Measurements from ENCODE around the gene KLHDC10. TPM values are rescaled to one million over a fixed set of nuclear protein-coding genes. Genes with fewer than 3 reads are reported as not detected.
"Not testable (repeated sequence)": the region's sequence is repeated elsewhere in the genome, so short reads cannot be mapped to it uniquely, and the experiment has no call there.

Gene KLHDC10
- total RNA-seq, 2 donors from 2014 or later: 19.7 to 20.8 TPM

GRCh38 chr7:130143986-130144311 lies 73.6 kb downstream of the KLHDC10 start:
- Mint-ChIP-seq H3K36me3 (peaks cover 6% of the 10 kb centered on the region), H3K27ac (no peak overlapping the region), H3K4me1 (ENCODE audit: low read depth in 2 of 2) (peaks cover 6 to 21% of the 10 kb centered on the region in 2 donors), H3K4me3 (no peak overlapping the region), H3K27me3 (peaks cover 0 to 14% of the 10 kb centered on the region in 2 donors), H3K9me3 (no peaks in the 10 kb centered on the region)
- ATAC-seq: no peak
- no peak for DNase-seq (ENCODE audit: low spot score)

DNA sequence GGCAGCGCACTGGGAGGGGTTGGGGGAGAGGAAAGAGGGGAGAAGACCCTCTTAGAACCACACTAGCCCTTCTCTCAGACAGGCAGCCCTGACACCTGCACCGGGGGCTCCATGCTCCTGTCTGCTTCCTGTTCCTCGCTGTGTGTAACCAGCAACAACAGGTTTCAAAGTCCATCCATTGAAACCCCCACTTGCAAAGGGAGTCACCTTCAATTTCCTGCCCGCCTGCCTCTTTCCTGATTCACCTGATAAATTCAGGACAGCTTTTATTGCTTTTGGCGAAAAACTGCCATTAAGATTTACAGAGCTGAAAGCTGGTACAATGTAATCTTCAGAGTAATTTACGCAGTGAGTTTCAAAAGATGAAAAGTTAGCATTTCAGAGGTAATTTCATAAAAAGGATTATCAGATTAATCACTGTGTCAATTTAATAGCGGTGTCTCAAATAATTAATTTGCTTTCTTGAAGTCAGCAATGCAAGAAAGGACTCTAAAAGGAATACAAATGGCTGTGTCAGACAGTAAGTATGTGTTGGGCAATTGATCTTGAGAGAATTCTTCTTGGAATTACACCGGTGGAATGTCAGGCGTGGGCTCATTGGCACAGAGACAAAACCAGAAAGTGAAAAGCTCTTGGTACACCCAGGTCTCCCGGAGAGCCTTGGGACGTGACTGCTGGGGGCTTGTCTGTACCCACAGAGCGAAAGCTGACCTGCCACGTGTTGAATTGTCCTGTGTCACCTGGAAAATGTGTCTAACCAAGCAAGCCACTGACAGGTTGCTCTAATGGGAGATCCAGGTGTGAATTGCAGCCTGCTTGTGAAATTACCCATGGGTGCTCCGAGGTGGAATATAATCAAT lies 74.2 kb downstream of the KLHDC10 start:
- ATAC-seq: no peak
- no peak overlapping the region for H3K27ac Mint-ChIP-seq
- H3K36me3 Mint-ChIP-seq: peaks cover under 1% of the 10 kb centered on the region
- peaks cover 6 to 21% of the 10 kb centered on the region in 2 donors for H3K4me1 Mint-ChIP-seq (ENCODE audit: low read depth in 2 of 2)
- H3K9me3 Mint-ChIP-seq: no peaks in the 10 kb centered on the region
- DNase-seq (ENCODE audit: low spot score): no peak
- H3K4me3 Mint-ChIP-seq: no peak overlapping the region
- peaks cover 0 to 14% of the 10 kb centered on the region in 2 donors for H3K27me3 Mint-ChIP-seq

GRCh38 chr7:130145424-130146100 lies 75.2 kb downstream of the KLHDC10 start:
- DNase-seq (ENCODE audit: low spot score): no peak
- peaks cover 6 to 24% of the 10 kb centered on the region in 2 donors for H3K4me1 Mint-ChIP-seq (ENCODE audit: low read depth in 2 of 2)
- ATAC-seq: peak; percentile 68 to 73
- H3K27ac Mint-ChIP-seq: no peak overlapping the region
- H3K9me3 Mint-ChIP-seq: no peaks in the 10 kb centered on the region
- no peaks in the 10 kb centered on the region for H3K36me3 Mint-ChIP-seq
- peaks cover 0 to 14% of the 10 kb centered on the region in 2 donors for H3K27me3 Mint-ChIP-seq
- peak overlapping the region; percentile 18 for H3K4me3 Mint-ChIP-seq

GRCh38 chr7:130146142-130146541 lies 75.8 kb downstream of the KLHDC10 start:
- H3K27ac Mint-ChIP-seq; H3K36me3 Mint-ChIP-seq; DNase-seq (ENCODE audit: low spot score); H3K9me3 Mint-ChIP-seq; ATAC-seq: not testable (repeated sequence)
- peaks cover 0 to 12% of the 10 kb centered on the region in 2 donors for H3K27me3 Mint-ChIP-seq
- H3K4me3 Mint-ChIP-seq: peak overlapping the region; percentile 18
- peaks cover 6 to 21% of the 10 kb centered on the region in 2 donors for H3K4me1 Mint-ChIP-seq (ENCODE audit: low read depth in 2 of 2)

DNA sequence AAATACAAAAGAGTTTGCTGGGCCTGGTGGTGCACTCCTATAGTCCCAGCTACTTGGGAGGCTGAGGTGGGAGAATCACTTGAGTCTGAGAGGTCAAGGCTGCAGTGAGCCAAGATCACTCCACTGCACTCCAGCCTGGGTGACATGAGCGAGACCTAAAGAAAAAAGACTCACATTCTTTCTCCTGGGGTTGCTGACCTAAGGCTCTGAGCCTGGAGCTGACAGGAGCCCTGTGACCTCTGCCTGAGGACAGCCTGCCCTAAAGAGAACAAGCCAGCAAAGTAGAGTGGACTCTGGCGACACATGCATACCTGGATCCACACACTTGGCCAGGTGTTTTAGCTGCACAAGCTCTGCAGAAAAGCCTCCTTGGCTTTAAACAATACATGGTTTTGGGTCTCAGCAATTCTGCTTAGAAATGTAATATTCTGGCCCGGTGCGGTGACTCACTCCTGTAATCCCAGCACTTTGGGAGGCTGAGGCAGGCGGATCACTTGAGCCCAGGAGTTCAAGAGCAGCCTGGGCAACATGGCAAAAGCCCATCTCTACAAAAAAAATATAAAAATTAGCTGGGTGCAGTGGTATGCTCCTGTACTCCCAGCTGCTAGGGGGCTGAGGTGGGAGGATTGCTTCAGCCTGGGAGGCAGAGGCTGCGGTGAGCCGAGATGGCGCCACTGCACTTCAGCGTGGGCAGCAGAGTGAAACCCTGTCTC lies 76.5 kb downstream of the KLHDC10 start:
- no peaks in the 10 kb centered on the region for H3K9me3 Mint-ChIP-seq
- DNase-seq (ENCODE audit: low spot score): no peak

DNA sequence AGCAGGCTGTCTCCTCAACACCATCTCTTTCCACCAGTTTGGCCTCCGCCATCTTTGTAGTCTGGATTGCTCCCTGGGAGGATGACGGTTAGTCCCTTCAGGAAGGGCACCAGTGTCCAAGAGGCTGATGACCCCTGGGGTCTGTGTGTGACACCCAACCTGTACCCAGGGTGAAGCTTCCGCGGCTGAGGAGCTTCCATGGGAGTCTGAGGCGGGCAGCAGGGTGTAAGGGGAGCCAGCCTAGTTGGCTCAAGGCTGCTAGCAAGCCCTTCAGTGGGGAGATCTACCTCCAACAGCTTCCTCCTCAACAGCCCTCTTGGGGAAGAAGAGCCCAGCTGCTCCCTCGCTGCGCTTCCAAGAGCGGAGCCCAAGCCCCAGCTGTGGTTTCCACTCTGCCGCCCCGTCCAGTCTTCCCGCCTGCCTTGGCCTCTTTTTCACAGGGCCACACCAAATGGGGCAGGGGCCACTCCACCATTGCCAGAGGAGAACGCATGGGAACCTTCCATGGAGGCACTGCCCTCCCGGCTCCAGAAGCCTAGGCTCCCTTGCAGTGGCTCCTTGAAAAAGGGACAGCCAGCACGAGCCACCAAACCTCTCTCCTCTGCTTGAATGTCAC lies 77.5 kb downstream of the KLHDC10 start:
- H3K4me3 Mint-ChIP-seq: no peak overlapping the region
- DNase-seq (ENCODE audit: low spot score) (no peak), ATAC-seq (no peak)
- peaks cover 6 to 18% of the 10 kb centered on the region in 2 donors for H3K4me1 Mint-ChIP-seq (ENCODE audit: low read depth in 2 of 2)
- H3K27ac Mint-ChIP-seq: no peak overlapping the region
- H3K36me3 Mint-ChIP-seq: no peaks in the 10 kb centered on the region
- H3K9me3 Mint-ChIP-seq: no peaks in the 10 kb centered on the region
- peaks cover 0 to 5% of the 10 kb centered on the region in 2 donors for H3K27me3 Mint-ChIP-seq

More for the DNA sequence above, 76.5 kb downstream of the KLHDC10 start:
- ATAC-seq: no peak
- Mint-ChIP-seq H3K27ac (no peak overlapping the region), H3K4me1 (ENCODE audit: low read depth in 2 of 2) (peaks cover 6 to 18% of the 10 kb centered on the region in 2 donors), H3K4me3 (no peak overlapping the region), H3K36me3 (no peaks in the 10 kb centered on the region), H3K27me3 (peaks cover 0 to 8% of the 10 kb centered on the region in 2 donors)

DNA sequence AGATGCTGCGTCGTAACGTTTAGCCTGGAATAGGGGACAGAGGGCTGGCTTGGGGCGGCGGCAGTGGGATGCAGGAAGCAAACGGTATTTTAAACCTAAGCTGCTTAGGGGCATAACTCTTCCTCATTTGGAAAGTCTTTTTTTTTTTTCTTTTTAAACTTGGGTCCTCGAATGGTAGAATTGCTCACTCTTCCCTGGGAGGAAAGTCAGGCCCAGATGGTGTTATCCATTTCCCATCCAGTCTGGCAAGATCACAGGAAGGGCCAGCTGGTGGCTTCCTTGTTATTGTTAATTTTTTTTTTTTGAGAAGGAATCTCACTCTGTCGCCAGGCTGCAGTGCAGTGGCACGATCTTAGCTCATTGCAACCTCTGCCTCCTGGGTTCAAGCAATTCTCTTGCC lies 78.2 kb downstream of the KLHDC10 start:
- DNase-seq (ENCODE audit: low spot score) (no peak), ATAC-seq (no peak)
- Mint-ChIP-seq H3K27me3 (peaks cover 0 to 5% of the 10 kb centered on the region in 2 donors), H3K27ac (no peak overlapping the region), H3K9me3 (no peaks in the 10 kb centered on the region), H3K36me3 (no peaks in the 10 kb centered on the region), H3K4me1 (ENCODE audit: low read depth in 2 of 2) (peaks cover 6 to 15% of the 10 kb centered on the region in 2 donors), H3K4me3 (no peak overlapping the region)

DNA sequence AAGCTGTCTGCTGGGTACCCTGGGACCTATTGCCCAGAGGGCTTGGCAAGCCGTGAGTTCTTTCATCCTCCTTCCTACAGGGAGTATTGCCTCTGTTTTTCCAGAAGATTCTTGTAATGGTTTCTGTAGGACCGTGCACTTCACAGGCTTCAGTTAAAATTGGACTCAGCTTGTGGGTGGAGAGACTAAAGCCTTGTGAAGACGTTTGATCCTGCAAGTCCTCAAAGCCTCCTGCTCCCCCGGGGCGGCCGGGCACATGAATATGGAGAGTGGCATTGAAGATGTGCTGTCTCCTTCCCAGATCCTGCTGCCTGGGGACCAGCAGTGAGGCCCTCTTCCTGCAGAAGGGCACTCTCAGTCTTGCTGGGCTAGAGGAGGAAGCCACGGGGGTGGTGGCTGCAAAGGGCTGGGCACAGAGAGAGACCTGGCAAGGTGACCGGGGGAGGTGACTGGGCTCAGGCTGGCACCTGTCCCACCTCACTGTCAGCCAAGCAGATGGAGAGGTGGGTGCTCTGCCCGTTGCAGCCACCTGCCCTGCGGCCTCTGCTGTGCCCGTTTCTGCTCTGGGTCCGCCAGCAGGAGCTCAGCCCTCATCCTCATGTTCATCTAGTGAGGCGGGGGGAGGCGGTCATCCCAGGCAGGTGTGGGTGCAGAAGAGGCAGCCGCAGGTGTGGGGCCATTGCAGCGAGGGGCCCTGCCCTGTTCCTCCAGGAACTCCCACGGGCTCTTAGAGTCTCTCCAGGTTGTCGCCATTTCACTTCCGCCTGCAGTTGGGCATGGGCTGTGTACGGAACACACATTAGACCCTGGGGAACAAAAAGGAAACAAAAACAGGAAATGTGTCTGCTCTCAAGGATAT lies 79.2 kb downstream of the KLHDC10 start:
- DNase-seq (ENCODE audit: low spot score): no peak
- Mint-ChIP-seq H3K27me3 (peaks cover 0 to 5% of the 10 kb centered on the region in 2 donors), H3K4me3 (no peak overlapping the region), H3K4me1 (ENCODE audit: low read depth in 2 of 2) (peaks cover 6 to 15% of the 10 kb centered on the region in 2 donors), H3K36me3 (no peaks in the 10 kb centered on the region), H3K9me3 (no peaks in the 10 kb centered on the region), H3K27ac (no peak overlapping the region)
- no peak for ATAC-seq

DNA sequence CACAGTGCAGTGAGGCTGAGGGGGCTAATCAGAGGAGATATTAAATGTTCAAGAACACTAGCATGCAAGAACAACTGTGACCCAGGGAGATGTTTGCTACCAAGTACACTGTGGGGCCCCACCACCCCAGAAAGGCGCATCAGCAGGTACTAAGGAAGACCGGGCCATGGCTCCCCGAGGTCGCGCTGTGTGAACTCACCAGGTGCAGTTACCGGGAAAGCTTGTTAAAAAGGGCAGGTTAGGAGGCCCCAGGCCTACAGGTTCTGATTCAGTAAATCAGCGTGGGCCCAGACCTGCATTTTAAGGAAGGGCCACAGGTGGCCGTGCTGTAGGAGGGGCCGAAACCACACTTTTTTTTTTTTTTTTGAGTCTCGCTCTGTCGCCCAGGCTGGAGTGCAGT lies 80.3 kb downstream of the KLHDC10 start:
- no peak for ATAC-seq
- H3K4me3 Mint-ChIP-seq: no peak overlapping the region
- peaks cover 5 to 7% of the 10 kb centered on the region in 2 donors for H3K4me1 Mint-ChIP-seq (ENCODE audit: low read depth in 2 of 2)
- H3K9me3 Mint-ChIP-seq: no peaks in the 10 kb centered on the region
- H3K27ac Mint-ChIP-seq: no peak overlapping the region
- H3K27me3 Mint-ChIP-seq: peaks cover 0 to 7% of the 10 kb centered on the region in 2 donors
- DNase-seq (ENCODE audit: low spot score): no peak
- no peaks in the 10 kb centered on the region for H3K36me3 Mint-ChIP-seq

DNA sequence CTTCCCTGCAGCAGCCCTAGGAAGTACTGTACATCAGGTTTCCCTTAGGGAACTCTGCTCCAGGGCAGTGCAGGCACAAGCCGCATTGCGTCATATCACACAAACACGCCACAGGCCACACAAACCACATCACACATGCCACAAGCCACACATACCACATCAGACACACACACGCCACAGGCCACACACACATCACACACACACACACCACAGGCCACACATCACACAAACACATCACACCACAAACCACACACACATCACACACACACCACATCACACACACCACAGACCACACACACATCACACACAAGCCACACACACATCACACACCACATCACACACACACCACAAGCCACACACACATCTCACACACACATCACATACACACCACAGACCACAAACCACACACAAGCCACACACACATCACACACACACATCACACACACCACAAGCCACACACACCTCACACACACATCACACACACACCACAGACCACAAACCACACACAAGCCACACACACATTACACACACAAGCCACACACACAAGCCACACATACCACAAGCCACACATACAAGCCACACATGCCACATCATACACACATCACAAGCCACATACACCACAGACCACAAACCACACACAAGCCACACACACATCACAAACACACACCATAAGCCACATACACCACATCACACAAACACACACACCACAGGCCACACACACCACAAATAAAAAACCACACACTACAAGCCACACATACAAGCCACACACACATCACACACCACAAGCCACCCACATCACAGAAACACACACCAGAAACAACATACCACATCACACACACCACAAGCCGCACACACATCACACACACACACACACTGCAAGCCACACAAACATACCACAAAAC lies 81.5 kb downstream of the KLHDC10 start:
- Mint-ChIP-seq H3K36me3 (no peaks in the 10 kb centered on the region), H3K9me3 (no peaks in the 10 kb centered on the region), H3K27ac (no peak overlapping the region), H3K4me1 (ENCODE audit: low read depth in 2 of 2) (peaks cover 0 to 3% of the 10 kb centered on the region in 2 donors), H3K27me3 (peaks cover 0 to 8% of the 10 kb centered on the region in 2 donors), H3K4me3 (no peak overlapping the region)
- ATAC-seq (peak; percentile 60 to 69), DNase-seq (ENCODE audit: low spot score) (no peak)

GRCh38 chr7:130152493-130153210 lies 82.3 kb downstream of the KLHDC10 start:
- peaks cover 0 to 3% of the 10 kb centered on the region in 2 donors for H3K4me1 Mint-ChIP-seq (ENCODE audit: low read depth in 2 of 2)
- H3K27me3 Mint-ChIP-seq: peaks cover 0 to 8% of the 10 kb centered on the region in 2 donors
- H3K36me3 Mint-ChIP-seq: no peaks in the 10 kb centered on the region
- H3K9me3 Mint-ChIP-seq: no peaks in the 10 kb centered on the region
- ATAC-seq (no peak), DNase-seq (ENCODE audit: low spot score) (no peak)
- H3K27ac Mint-ChIP-seq: no peak overlapping the region
- no peak overlapping the region for H3K4me3 Mint-ChIP-seq

Measured in natural killer cell treated with Interleukin-12 subunit alpha and Interleukin-12 subunit beta and Interleukin-15 and Interleukin-18, amount 100 ng/mL, for 72 hours (primary cell).